ENCODE measurements around the gene TBX4. TPM values are rescaled to one million over a fixed set of nuclear protein-coding genes. Genes with fewer than 3 reads are reported as not detected.
A peak's percentile ranks its signal among the peaks of the same experiment; 100 is the strongest.

TBX4 gene
- total and polyA plus RNA-seq, 9 of the 15 experiments (the other 6 are each of a cell fraction or from before 2014, with no cell fraction given), result not detected

DNA sequence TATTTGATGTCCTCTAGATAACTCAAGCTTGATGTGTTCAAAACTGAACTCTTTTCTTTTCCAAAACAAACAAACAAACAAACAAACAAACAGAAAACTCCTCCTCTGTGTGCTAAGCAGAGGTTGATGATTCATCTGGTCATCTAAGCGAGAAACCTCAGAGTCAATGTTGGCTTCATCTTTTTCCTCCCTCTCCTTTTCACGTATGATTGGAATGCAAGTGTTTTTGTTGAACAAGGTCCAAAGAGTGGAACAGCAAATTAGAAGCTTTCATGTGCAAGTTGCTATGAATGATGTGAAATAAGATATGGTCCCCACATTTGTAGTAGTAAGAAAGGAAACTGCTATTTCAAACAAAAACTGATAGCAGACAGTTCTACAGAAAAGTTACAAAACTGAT lies 52.5 kb downstream of the TBX4 start:
- Histone ChIP-seq H4K20me1 (replicated peaks; ENCODE audit: control insufficient read depth, insufficient read depth, low read length) (no peaks in the 10 kb centered on the region), H3K4me3 (no peak overlapping the region), H3K9me1 (ENCODE audit: control insufficient read depth, insufficient read depth, low read length) (no peaks in the 10 kb centered on the region), H3K27me3 (ENCODE audit: control insufficient read depth in 2 of 2, insufficient read depth in 2 of 2, low read length in 2 of 2) (peaks cover 14 to 23% of the 10 kb centered on the region in 2 experiments; a peak in 4 of 5 replicates), H3K4me2 (ENCODE audit: insufficient read depth, low read length) (no peak overlapping the region), H3K36me3 (ENCODE audit: control insufficient read depth, insufficient read depth, low read length) (no peaks in the 10 kb centered on the region), H3K9ac (ENCODE audit: insufficient read depth in 1 of 2, low read depth in 2 of 2, low read length in 2 of 2) (no peak overlapping the region), H3K4me1 (replicated peaks in 1 of 2; ENCODE audit: control insufficient read depth in 2 of 2, insufficient read depth in 2 of 2, low read length in 2 of 2) (no peaks in the 10 kb centered on the region), H3K79me2 (ENCODE audit: control insufficient read depth, insufficient read depth, low read length) (no peaks in the 10 kb centered on the region), H2AFZ (ENCODE audit: low read depth, low read length) (no peak overlapping the region), H3K27ac (ENCODE audit: extremely low read depth, low read depth, low read length) (no peak overlapping the region), H3K9me3 (replicated peaks; ENCODE audit: control insufficient read depth, insufficient read depth, low read depth, low read length) (no peaks in the 10 kb centered on the region)
- no peak for DNase-seq (ENCODE audit: extremely low read depth in 1 of 4, low spot score in 3 of 4)
- no TSS peak for BruUV-seq (replicated peaks)
- TF ChIP-seq, protein P1, sequence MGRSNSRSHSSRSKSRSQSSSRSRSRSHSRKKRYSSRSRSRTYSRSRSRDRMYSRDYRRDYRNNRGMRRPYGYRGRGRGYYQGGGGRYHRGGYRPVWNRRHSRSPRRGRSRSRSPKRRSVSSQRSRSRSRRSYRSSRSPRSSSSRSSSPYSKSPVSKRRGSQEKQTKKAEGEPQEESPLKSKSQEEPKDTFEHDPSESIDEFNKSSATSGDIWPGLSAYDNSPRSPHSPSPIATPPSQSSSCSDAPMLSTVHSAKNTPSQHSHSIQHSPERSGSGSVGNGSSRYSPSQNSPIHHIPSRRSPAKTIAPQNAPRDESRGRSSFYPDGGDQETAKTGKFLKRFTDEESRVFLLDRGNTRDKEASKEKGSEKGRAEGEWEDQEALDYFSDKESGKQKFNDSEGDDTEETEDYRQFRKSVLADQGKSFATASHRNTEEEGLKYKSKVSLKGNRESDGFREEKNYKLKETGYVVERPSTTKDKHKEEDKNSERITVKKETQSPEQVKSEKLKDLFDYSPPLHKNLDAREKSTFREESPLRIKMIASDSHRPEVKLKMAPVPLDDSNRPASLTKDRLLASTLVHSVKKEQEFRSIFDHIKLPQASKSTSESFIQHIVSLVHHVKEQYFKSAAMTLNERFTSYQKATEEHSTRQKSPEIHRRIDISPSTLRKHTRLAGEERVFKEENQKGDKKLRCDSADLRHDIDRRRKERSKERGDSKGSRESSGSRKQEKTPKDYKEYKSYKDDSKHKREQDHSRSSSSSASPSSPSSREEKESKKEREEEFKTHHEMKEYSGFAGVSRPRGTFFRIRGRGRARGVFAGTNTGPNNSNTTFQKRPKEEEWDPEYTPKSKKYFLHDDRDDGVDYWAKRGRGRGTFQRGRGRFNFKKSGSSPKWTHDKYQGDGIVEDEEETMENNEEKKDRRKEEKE (IDR thresholded peaks at IDR 0.05; ENCODE audit: borderline replicate concordance in 1 of 2, control insufficient read depth in 1 of 2, low read depth in 2 of 2, low read length in 1 of 2), result 0 out of 4 replicates have a peak, but pooled peaks of 1 of the 2 experiments have one; percentile 16
- peak; percentile 56 for TF ChIP-seq EWSR1 (IDR thresholded peaks at IDR 0.05; ENCODE audit: borderline replicate concordance, low read depth, partially characterized antibody)
- TF ChIP-seq, protein P2, sequence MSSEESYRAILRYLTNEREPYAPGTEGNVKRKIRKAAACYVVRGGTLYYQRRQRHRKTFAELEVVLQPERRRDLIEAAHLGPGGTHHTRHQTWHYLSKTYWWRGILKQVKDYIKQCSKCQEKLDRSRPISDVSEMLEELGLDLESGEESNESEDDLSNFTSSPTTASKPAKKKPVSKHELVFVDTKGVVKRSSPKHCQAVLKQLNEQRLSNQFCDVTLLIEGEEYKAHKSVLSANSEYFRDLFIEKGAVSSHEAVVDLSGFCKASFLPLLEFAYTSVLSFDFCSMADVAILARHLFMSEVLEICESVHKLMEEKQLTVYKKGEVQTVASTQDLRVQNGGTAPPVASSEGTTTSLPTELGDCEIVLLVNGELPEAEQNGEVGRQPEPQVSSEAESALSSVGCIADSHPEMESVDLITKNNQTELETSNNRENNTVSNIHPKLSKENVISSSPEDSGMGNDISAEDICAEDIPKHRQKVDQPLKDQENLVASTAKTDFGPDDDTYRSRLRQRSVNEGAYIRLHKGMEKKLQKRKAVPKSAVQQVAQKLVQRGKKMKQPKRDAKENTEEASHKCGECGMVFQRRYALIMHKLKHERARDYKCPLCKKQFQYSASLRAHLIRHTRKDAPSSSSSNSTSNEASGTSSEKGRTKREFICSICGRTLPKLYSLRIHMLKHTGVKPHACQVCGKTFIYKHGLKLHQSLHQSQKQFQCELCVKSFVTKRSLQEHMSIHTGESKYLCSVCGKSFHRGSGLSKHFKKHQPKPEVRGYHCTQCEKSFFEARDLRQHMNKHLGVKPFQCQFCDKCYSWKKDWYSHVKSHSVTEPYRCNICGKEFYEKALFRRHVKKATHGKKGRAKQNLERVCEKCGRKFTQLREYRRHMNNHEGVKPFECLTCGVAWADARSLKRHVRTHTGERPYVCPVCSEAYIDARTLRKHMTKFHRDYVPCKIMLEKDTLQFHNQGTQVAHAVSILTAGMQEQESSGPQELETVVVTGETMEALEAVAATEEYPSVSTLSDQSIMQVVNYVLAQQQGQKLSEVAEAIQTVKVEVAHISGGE (CRISPR knock-in tag; IDR thresholded peaks at IDR 0.05), result peak in 1 of 3 experiments; percentile 86; a peak in 2 of 6 replicates
- no peak for TF ChIP-seq ZNF717 (CRISPR knock-in tag; IDR thresholded peaks at IDR 0.05)
- ChIA-PET CTCF (ENCODE audit: low intra/inter-chr PET ratio) (no interaction called here), POLR2A (interaction anchor here (1.0 kb wide), 1 partner anchor 12 kb away, joined by 4 read pairs; no protein-coding TSS in a partner anchor)
- ATAC-seq, result no peak
- in situ Hi-C loops (cut with MboI) (no loop called here), intact Hi-C loops (cut with micrococcal nuclease) (no loop called here)
- WGBS (ENCODE audit: insufficient coverage, low coverage, missing lambda C conversion rate), result 3% methylated on average over 2 of the region's 2 CpGs
- no peak for FAIRE-seq

Data from K562 (cell line).